Thyroid gland (tissue), 4 donors: ENCODE data around the gene SLCO2A1.

Experiments used
- POLR2A ChIP-seq, 2 donors: fragments of 450-650 bp; IDR thresholded peaks; one replicate each; pipeline ENCODE4 v1.6.1; 2017; ENCODE audit warnings: antibody characterized with exemption in 2 of 2, mild to moderate bottlenecking in 2 of 2, moderate library complexity in 1 of 2
- TF ChIP-seq, protein P1 (sequence below), 6 experiments: fragments of 200-600 bp in 3 of 6; fragments of 450-650 bp in 3 of 6; sonication (generic) in 3 of 6; IDR thresholded peaks; one replicate each; pipeline ENCODE4 v1.5.1; 2016 to 2019; ENCODE audit warnings: antibody characterized with exemption in 6 of 6, mild to moderate bottlenecking in 2 of 6, inconsistent platforms in 1 of 6, moderate library complexity in 1 of 6

DNA sequence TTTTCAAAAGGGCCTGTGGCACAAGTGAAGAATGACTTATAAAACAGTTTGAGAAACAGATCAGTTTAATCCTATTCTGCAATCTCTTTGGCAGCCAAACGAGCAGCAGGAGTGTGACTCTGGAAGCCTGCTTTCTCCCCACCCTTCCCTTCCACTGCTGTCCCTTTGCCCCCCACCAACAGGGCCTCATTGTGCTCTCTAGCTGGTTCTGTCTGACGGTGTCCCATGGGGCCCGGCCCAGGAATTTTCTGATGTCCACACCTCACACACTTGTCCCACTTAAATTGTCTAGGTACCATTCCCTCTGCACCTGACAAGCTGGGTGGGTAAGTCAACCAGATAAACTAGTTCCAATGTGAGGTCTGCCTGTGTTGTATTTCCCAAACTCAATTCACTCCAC lies 16.4 kb downstream of the SLCO2A1 start:
- TF ChIP-seq POLR2A (IDR thresholded peaks at IDR 0.05): no peak
- TF ChIP-seq, protein P1, sequence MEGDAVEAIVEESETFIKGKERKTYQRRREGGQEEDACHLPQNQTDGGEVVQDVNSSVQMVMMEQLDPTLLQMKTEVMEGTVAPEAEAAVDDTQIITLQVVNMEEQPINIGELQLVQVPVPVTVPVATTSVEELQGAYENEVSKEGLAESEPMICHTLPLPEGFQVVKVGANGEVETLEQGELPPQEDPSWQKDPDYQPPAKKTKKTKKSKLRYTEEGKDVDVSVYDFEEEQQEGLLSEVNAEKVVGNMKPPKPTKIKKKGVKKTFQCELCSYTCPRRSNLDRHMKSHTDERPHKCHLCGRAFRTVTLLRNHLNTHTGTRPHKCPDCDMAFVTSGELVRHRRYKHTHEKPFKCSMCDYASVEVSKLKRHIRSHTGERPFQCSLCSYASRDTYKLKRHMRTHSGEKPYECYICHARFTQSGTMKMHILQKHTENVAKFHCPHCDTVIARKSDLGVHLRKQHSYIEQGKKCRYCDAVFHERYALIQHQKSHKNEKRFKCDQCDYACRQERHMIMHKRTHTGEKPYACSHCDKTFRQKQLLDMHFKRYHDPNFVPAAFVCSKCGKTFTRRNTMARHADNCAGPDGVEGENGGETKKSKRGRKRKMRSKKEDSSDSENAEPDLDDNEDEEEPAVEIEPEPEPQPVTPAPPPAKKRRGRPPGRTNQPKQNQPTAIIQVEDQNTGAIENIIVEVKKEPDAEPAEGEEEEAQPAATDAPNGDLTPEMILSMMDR (IDR thresholded peaks at IDR 0.05): no peak
